NCI-H748 treated with DMSO at 0.1 percent for 48 hours (cell line): Measurements from ENCODE around the gene RDH11.
"Not testable (repeated sequence)": the region's sequence is repeated elsewhere in the genome, so short reads cannot be mapped to it uniquely, and the experiment has no call there.

Source experiments
- DNase-seq: peaks from one replicate; lab custom pipeline; 2025; lab: John Stamatoyannopoulos, UW

Gene RDH11

DNA sequence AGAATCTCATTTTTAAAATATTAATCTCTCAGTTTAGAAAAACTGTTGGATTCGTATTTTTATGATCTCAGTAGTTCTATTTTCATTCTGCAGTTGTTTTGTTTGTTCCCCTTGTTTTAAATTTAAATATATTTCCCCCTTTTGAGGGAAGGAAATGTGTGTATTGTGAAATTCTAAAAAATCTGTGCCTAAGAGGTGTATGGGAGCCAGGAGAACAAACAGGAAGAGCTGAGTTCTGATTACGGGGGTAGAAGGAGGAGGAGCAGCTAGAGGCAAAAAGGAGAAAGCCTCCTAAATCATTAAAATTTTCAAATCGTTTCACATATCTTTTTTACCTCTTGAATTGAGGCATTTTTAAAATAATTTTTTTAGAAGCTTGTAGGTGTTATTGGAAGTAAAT is 8.4 kb upstream of the RDH11 start:
- DNase-seq = no peak

DNA sequence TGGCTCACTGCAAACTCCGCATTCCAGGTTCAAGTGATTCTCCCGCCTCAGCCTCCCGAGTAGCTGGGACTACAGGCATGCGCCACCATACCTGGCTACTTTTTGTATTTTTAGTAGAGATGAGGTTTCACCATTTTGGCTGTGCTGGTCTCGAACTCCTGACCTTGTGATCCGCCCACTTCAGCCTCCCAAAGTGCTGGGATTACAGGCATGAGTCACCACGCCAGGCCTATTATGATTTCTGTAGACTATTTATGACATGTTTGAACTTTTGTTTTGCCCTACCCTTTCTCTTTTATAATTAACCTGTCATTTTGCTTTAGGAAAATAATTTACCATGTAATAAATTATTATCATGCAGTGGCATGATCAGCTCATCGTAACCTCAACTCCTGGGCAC is 5.9 kb upstream of the RDH11 start, which contains the start of gene RDH12:
Gene RDH12, plus strand, starts transcription at position 395 of the 400 bp plus-strand sequence. CDS start 20,757 bp downstream, outside the sequence.
- DNase-seq = not testable (repeated sequence)

DNA sequence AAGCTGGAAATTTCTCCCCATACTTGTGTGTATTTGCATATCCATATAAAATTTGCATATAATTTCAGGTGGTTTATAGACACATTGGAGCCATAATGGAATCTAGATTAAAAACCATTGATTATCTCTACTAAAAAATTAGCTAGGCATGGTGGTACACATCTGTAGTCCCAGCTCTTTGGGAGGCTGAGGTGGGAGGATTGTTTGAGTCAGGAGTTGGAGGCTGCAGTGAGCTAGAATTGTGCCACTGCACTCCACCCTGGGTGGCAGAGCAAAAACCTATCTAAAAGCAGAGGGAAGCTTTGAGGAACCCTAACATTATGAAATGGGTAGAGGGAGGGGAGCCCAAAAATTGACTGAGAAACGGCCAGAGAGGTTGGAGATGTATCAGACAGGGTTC is 2.6 kb upstream of the RDH11 start:
- DNase-seq = no peak

DNA sequence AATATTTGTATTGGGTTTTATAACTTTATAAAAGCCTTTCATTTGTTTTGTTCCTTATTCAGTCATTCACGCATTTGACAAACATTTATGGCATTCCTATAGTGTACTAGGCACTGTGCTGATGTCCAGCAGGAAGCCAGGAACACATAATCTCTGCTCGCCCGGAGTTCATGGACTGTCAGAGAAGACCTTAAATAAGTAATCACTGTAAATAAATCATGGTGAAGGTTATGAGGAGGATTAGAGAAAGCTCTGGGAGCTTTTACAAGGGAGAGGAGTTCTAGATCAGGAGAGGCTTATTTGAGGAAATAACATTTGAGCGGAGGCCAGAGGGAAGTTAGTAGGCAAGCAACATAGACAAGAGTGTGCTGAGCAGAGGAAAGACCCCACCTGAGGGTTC is 1.4 kb upstream of the RDH11 start:
- DNase-seq = no peak

DNA sequence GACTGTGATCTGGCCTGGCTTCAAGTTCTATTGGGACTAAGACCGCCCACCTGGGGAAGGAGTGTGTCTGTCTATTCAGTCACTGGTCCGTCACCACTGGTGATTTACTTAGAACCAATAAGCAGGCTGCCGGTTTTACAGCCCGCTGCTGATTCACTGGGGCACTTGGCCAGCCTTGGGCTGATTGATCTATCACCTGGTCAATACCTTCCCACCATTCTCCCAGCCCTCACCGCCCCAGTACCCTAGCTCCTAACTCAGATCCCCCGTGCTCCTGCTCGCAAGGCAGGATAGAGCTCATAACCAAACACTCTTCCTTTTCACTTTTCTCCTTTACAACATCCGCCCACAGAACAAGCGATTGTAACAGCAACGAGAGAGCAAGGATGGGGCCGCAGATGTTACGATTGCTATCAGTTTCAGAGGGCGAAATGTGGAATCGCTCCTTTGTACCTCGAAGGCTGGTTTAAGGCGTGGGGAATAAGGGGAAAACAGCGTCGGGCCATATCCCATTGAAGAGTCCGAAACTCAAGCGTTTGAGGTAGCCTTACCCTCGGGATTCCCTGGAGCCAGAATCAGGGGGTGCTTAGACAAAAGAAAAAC is 672 bp downstream of the RDH11 start:
- peak; percentile 57 for DNase-seq

DNA sequence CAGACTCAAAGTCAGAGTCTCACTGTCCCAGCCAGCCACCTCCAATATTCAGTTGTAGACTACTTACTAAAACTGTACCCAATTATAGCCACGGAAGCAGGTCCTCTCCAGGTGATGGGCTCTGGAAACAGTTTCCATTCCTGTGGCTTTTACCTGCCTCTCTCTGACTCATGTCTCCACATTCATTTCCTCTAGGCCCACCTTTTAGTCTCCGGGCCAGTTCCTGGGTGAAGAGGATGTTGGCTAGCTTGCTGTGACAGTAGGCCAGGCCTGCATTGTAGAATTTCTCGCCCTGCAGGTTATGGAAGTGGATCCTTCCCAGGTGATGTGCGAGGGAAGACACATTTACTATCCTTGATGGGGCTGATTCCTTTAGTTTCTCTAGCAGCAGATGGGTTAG is 5.6 kb downstream of the RDH11 start:
- DNase-seq = no peak

DNA sequence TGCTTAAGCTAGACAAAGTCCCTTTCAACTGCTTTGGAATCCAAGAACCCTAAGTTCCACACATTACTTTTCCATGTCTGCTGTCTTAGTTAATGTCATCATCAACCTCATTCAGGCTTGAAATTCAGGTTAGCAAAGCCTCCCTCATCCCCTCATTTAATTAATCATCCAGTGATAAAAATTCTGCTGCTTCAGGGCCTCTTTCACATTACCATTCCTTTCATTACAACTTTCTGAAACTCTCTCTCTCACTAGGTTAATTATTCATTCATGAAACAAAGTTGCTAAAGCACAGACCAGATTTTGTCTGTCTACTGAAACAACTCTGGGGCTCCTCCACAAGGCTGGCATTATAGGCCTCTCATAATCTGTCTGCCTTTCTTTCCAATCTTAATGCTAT is 11.7 kb downstream of the RDH11 start:
- no peak for DNase-seq

DNA sequence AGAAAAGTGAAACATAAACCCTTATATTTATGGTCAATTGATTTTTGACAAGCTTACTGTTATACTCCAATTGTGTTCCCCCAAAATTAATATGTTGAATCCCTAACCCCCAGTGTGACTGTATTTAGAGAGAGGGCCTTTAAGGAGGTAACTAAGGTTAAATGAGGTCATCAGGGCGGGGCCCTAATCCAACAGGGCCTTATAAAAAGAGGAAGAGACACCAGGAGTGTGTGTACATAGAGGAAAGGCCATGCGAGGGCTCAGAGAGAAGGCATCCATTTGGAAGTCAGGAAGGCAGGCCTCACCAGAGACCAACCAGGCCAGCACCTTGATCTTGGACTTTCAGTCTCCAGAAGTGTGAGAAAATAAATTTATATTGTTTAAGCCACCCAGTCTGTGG is 14.6 kb downstream of the RDH11 start:
- no peak for DNase-seq

DNA sequence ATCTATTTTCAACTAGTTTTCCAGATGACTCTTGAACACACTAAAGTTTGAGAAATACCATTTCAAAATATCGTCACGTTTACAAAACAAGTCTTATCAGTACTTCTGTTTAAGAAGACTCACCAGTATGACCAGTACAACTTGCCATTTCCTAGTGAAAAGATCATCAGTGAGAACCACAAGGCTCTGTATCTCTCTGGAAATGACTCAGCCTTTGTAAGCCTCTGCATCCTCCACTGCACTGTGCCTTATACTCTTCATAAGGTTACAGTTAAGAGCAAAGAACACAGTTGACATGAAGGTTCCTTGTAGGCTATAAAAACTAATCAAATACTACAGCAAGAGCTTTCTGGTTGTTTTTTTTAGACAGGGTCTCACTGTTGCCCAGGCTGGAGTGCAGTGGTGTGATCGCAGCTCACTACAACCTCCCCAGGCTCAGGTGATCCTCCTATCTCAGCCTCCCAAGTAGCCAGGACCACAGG is 15.4 kb downstream of the RDH11 start:
- DNase-seq = no peak

DNA sequence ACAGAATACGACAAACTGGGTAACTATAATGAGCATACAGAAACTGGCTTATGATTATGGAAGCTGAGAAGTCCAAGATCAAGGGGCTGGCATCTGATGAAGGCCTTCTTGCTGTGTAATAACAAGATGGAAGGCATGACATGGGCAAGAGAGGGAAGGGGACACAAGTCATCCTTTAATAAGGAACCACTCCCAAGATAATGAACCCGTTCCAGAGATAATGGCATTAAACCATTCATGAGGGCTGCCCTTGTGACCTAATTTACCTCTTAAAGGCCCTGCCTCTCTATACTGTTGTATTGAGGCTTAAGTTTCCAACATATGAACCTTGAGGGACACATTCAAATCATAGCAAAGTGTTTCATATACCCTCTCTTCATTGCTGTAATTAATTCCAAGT is 16.6 kb downstream of the RDH11 start:
- no peak for DNase-seq

DNA sequence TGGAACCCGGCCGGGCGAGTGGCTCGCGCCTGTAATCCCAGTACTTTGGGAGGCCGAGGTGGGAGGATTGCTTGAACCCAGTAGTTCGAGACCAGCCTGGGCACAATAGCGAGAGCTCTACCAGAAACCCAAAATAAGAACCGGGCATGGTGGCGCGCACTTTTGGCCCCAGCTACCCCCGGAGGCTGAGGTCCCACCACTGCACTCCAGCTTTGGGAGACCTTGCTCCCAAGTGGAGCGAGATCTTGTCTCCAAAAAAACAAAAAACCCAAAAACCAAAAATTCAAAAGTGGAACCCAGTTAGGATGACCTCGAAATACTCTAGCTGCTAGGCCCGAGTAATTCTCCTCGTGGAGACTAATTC is 20.4 kb downstream of the RDH11 start:
- DNase-seq = no peak

DNA sequence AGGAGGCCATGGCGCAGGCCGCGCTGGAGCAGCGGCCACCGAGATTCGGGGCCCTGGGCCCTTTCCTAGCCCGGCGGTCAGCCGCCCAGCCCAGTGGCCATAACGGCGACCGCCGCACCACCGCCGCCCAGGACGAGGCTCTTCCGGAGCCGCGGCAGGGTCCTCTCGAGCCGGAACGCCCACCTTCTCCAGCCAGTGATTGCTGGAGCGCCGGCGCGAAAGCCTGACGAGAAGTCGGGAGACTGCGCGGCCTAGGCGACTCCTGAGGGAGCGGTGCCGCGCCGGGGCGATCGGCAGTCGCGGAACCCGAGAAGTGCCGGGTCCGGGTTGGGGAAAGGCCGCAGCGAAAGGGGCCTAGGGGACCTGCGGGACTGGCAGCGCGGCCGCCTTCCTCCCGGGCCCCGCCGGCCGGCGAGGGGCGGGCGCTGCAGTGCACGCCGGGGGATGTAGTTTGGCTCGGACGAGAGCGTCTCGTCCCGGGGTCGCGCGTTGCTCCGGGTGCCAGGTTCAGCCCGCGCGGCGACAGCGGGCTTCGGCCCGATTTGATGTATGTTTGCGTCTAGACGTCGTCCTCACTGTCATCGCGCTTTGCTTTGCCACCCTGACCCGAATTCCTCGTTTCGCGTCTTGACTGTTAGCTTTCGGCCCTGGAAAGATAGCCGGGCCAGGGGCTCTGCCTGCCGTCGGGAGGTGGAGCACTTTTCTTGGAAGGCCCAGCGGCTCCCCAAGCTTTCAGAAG is 20.9 kb downstream of the RDH11 start, which contains the start of gene VTI1B:
Gene VTI1B, minus strand, starts transcription at position 153 of the 739 bp plus-strand sequence. Its CDS starts 143 bp downstream, at position 10.
- peak; percentile 29 for DNase-seq

DNA sequence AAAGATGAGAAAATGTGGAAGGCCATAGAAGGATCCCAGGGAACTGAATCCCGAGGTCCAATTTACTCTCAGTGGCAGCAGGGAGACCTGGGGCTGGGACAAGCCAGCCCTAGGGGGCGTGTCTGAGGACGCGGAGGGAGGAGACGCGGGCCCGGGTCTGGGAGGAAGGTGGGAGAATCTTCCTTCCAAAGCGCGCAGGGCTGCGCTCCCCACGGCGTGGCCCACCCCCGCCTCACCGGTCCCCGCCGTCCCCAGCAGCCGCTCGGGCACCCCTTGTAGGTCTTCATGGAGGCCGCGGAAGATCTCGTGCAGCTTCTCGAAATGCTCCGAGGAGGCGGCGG is 21.5 kb downstream of the RDH11 start:
- DNase-seq = peak; percentile 32

DNA sequence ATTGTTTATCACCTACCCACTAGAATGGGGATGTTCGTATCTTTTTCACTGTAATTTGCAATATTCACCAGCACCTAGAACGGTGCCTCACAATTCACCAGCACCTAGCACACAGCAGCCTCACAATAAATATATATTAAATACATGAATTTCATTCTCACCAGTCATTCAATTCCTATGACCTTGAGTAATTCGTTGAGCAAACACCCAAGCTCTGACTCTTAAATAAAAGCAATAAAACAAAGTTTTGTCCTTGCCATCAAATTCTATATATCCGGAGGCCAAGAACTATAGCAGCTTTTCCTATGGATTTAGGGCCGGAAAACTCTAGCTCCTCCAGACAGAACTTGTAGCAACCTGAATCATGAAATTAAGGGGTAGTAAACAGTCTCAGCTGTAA is 22.1 kb downstream of the RDH11 start:
- no peak for DNase-seq

DNA sequence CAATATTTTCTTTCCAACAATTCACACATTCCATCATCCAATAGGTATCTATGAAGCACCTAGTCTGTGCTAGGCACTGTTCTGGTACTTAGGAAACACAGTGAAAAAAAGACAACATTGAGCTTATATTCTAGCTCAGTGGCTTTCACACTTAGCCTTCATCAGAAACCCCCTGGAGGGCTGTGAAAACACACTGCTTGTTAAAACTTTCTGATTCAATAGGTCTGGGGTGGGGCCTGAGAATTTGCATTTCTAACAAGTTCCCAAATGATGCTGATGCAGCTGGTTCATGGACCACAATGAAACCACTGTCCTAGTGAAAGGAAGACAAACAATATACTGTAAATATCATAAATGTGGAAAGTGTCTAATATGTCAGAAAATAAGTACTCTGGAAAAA is 27.0 kb downstream of the RDH11 start:
- DNase-seq = no peak

DNA sequence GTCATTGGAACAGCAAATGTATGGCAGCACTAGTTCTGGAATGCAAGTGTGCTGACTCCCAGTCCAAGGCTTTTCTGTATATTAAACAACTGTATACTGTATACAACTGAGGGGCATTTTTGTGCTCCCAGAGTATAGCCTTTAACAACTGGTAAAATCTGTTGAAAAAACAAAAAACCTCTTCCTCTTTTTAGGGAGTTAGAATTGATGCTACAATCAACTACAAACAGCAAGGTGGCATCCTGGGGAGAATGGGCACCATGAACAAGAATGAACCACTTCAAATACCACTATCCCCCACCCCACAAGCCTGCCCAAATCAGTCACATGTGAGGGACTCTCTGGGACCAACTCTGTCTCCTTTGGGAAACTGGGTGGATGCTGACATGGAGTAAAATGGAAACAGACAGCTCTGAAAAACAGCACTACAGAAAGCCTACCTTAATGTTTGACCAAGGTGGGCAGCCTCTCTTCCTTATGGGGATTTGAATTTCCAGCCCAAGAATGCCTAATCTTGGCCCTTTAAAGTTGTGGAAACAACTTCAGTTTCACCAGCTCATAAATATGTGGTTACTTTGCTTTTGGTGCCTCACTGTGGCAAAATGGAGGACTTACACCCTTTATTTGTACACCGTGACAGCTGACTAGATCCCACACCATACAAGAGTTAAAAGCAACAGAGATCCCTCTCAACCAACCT is 28.7 kb downstream of the RDH11 start:
- no peak for DNase-seq

DNA sequence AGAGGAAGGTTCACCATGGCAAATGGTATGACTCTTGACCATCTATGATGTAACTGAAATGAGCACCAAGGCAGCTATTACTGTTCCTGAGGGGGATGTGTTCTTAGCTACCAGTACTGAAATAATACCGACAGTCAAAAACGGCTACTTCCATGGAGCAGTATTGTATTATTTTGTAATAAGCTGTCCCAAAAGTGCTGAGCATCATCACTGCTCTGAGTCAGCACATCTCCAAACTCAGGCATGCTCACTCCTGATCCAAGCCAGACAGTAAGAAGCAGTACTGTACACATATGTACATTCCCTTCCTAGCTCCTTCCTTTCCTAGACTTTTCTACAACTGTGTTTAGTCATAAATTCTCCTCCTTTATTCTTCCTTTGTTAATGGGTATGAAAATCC is 29.7 kb downstream of the RDH11 start:
- no peak for DNase-seq

DNA sequence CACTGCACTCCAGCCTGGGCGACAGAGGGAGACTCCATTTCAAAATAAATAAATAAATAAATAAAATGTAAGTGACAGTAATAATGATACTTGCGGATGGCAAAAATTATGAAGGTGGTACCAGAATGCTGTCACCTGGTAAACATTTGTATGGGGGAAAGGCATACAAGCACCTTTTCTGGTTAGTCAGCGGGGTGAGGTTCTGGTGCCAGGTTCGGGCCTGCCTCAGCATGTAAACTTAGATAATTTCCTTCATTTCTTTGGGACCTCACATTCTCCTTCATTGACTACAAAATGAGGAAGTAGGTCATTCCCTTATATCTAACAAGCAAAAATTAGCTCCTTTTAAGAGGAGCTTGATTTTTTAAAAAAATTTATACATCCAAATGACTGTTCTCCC is 31.9 kb downstream of the RDH11 start:
- DNase-seq = no peak

DNA sequence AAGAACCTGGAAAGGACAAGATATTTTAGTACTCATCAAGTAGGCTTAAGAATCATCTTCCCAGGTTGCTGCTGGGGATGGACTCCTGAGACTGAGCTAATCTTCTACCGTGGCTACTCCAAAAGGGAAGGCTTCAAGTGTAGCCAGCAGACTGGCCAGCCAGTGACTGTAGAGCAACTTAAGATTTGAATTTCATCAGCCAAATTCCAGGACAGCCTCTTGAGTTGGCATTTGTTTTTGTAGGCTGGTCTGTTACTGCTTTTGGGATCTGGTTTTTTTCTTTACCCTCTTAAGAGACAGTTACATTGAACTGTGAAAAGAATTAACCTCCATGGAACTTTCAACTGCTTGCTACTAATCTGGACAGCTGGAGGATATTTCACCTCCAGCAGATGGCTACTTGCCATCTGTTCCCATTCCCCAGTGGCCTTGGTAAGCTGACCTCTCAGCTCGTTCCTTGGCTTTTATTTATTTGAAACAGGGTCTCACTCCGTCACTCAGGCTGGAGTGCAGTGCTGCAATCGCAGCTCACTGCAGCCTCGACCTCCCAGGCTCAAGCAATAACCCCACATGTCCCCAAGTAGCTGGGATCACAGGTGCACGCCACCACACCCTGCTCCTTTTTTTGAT is 41.8 kb downstream of the RDH11 start:
- no peak for DNase-seq

DNA sequence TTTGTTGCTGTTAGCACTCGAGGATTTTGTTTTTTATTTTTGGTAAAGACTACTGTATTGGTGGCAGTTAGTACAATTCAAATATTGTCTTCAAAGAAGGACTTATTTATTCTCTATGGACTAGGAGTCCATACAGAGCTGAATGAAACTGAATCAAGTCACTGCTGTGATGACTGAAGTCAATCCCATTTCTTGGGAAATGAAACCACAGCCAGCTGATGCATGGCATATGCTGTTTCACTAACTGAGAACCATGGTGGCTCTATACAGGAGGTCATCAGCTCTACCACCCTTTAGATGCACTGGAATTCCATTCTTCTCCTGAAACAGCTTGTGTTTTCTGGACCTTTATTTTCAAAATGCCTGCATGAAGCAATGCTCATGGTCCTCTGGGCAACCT is 43.4 kb downstream of the RDH11 start:
- no peak for DNase-seq

DNA sequence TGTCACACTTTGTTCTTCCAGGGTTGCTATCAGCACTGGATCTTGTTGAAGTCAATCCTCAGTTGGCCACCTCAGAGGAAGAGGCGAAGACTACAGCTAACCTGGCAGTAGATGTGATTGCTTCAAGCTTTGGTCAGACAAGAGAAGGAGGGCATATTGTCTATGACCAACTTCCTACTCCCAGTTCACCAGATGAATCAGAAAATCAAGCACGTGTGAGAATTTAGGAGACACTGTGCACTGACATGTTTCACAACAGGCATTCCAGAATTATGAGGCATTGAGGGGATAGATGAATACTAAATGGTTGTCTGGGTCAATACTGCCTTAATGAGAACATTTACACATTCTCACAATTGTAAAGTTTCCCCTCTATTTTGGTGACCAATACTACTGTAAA is 44.9 kb downstream of the RDH11 start:
- no peak for DNase-seq

DNA sequence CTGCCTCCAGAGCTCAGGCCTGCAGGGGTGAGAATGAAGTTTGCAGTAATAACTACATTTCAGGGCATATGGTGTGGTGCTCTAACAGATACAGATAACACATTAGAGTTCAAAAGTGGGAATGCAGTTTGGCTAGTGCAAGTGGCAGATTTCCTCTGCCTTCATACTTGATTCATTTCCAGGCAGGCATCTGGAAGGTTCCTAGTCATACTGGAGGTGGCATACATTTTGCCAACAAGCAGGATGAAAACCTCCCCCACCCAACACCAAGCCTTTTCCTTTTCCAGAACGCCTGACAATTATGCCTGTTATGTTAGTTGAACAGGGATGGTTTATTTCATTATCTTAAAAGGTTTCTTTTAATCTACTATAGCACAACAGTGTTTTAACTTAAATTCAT is 45.4 kb downstream of the RDH11 start:
- no peak for DNase-seq

DNA sequence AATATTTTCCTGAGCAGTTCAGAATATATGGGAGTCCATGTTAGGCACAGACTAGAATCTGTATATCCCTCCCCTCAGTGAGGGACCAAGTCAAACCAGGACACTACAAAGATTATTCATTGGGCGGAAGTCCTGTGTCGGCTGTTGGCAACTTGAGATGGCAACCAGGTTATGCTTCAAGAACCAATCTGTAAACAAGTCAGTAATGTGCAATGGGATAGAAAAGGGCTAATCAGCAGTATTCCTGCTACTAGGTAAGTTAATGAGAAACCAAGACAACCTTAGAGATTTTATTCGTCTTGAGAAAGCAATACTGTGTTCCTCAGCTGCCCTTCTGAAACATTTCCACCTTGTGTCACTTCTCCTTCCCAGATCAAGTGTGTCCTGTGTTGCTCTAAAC is 49.4 kb downstream of the RDH11 start:
- DNase-seq = no peak
